SU-DHL-6 (cell line): Measurements from ENCODE around the gene KAZN.

Source experiments
- H2AFZ ChIP-seq: fragments of 200-600 bp; sonication (generic); 2 replicates; pipeline ENCODE4 v1.6.1; 2014; ENCODE audit warnings: low read depth, mild to moderate bottlenecking, moderate library complexity, mixed read lengths, antibody characterized with exemption, low read length; ENCODE audit not compliant: severe bottlenecking
- H3F3A ChIP-seq: fragments of 200-600 bp; shearing (Covaris generic); 2 replicates; pipeline ENCODE4 v1.6.0; 2016; ENCODE audit warnings: antibody characterized with exemption, mild to moderate bottlenecking; ENCODE audit not compliant: insufficient read depth
- H3K27ac ChIP-seq: fragments of 200-600 bp; sonication (generic); 2 replicates; pipeline ENCODE4 v1.5.1; 2016; ENCODE audit warnings: low read depth, mild to moderate bottlenecking, low read length, moderate library complexity, mixed read lengths
- H3K27me3 ChIP-seq: fragments of 200-600 bp; sonication (generic), shearing (Covaris generic); 2 replicates; pipeline ENCODE4 v1.6.0; 2014; ENCODE audit warnings: mild to moderate bottlenecking, low read length
- H3K36me3 ChIP-seq: fragments of 200-600 bp; sonication (generic); 2 replicates; pipeline ENCODE4 v1.6.1; 2014; ENCODE audit warnings: mild to moderate bottlenecking, low read length, mixed read lengths
- H3K4me2 ChIP-seq: fragments of 300-600, 200-600 bp; shearing (Covaris generic), sonication (generic); 2 replicates; pipeline ENCODE4 v1.6.0; 2014; ENCODE audit warnings: low read length, low read depth, mild to moderate bottlenecking; ENCODE audit not compliant: poor library complexity, severe bottlenecking
- H3K4me3 ChIP-seq: fragments of 200-600 bp; sonication (generic); 2 replicates; pipeline ENCODE4 v1.5.1; 2014; ENCODE audit warnings: antibody characterized with exemption, low read length, mild to moderate bottlenecking, mixed read lengths; ENCODE audit not compliant: insufficient read depth, poor library complexity, severe bottlenecking
- H3K79me2 ChIP-seq: fragments of 200-600 bp; sonication (generic); 2 replicates; pipeline ENCODE4 v1.6.1; 2014; ENCODE audit warnings: mild to moderate bottlenecking, low read length, moderate library complexity; ENCODE audit not compliant: insufficient read depth
- H3K9ac ChIP-seq: fragments of 200-600 bp; sonication (generic); 2 replicates; pipeline ENCODE4 v1.7.0; 2014; ENCODE audit warnings: mild to moderate bottlenecking, low read length
- H3K9me2 ChIP-seq: fragments of 200-600 bp; sonication (generic); replicated peaks from 2 replicates; pipeline ENCODE4 v1.6.1; 2014; ENCODE audit warnings: low read length; ENCODE audit not compliant: insufficient read depth
- H3K9me3 ChIP-seq: fragments of 200-600 bp; sonication (generic); 2 replicates; pipeline ENCODE4 v1.6.1; 2014; ENCODE audit warnings: low read length, mixed read lengths; ENCODE audit not compliant: insufficient read depth
- H4K20me1 ChIP-seq: fragments of 200-600 bp; sonication (generic); 2 replicates; pipeline ENCODE4 v1.6.1; 2014; ENCODE audit warnings: low read depth, mild to moderate bottlenecking, antibody characterized with exemption, low read length, moderate library complexity, mixed read lengths
- CTCF ChIP-seq: fragments of 200-600 bp; sonication (generic); IDR thresholded peaks from one replicate; pipeline ENCODE4 v1.5.1; 2017; ENCODE audit warnings: antibody characterized with exemption, mild to moderate bottlenecking, low read length, moderate library complexity; ENCODE audit not compliant: insufficient read depth, poor library complexity, severe bottlenecking
- EZH2phosphoT487 ChIP-seq: fragments of 200-600 bp; sonication (generic), shearing (Covaris generic); conservative IDR thresholded peaks from 2 replicates; pipeline ENCODE4 v1.6.1; 2018; ENCODE audit warnings: mild to moderate bottlenecking, antibody characterized with exemption, low read length, moderate library complexity, mixed read lengths

KAZN gene

GRCh38 chr1:14607295-14607694, 8.8 kb downstream of the KAZN start:
- no peaks in the 10 kb centered on the region for H3K36me3 ChIP-seq
- no peak for TF ChIP-seq EZH2phosphoT487
- TF ChIP-seq CTCF: no peak
- H3K79me2 ChIP-seq: no peaks in the 10 kb centered on the region
- no peaks in the 10 kb centered on the region for H3K9me2 ChIP-seq
- no peaks in the 10 kb centered on the region for H3K27me3 ChIP-seq
- no peaks in the 10 kb centered on the region for H3F3A ChIP-seq
- H3K27ac ChIP-seq: no peak overlapping the region
- H2AFZ ChIP-seq: no peak overlapping the region
- H3K4me2 ChIP-seq: no peak overlapping the region
- no peak overlapping the region for H3K4me3 ChIP-seq
- no peaks in the 10 kb centered on the region for H4K20me1 ChIP-seq
- H3K9ac ChIP-seq: no peak overlapping the region
- H3K9me3 ChIP-seq: no peaks in the 10 kb centered on the region

GRCh38 chr1:14608308-14608707, 9.8 kb downstream of the KAZN start:
- H4K20me1 ChIP-seq: no peaks in the 10 kb centered on the region
- no peaks in the 10 kb centered on the region for H3K27me3 ChIP-seq
- no peak overlapping the region for H3K27ac ChIP-seq
- no peaks in the 10 kb centered on the region for H3K9me3 ChIP-seq
- H3K4me3 ChIP-seq: no peak overlapping the region
- no peaks in the 10 kb centered on the region for H3F3A ChIP-seq
- H3K79me2 ChIP-seq: no peaks in the 10 kb centered on the region
- H3K4me2 ChIP-seq: no peak overlapping the region
- H2AFZ ChIP-seq: no peak overlapping the region
- no peak overlapping the region for H3K9ac ChIP-seq
- no peak for TF ChIP-seq CTCF
- no peak for TF ChIP-seq EZH2phosphoT487
- H3K36me3 ChIP-seq: no peaks in the 10 kb centered on the region
- no peaks in the 10 kb centered on the region for H3K9me2 ChIP-seq

- no peaks in the 10 kb centered on the region for H3F3A ChIP-seq
- TF ChIP-seq CTCF: no peak
- TF ChIP-seq EZH2phosphoT487: no peak
- H3K4me2 ChIP-seq: no peak overlapping the region
- no peak overlapping the region for H3K4me3 ChIP-seq
- H3K9me3 ChIP-seq: no peaks in the 10 kb centered on the region
- no peaks in the 10 kb centered on the region for H3K27me3 ChIP-seq
- no peak overlapping the region for H3K27ac ChIP-seq
- H4K20me1 ChIP-seq: no peaks in the 10 kb centered on the region
- H3K9ac ChIP-seq: no peak overlapping the region
- no peaks in the 10 kb centered on the region for H3K36me3 ChIP-seq
- no peak overlapping the region for H2AFZ ChIP-seq
- H3K9me2 ChIP-seq: no peaks in the 10 kb centered on the region
- H3K79me2 ChIP-seq: no peaks in the 10 kb centered on the region
Measured at GRCh38 chr1:14610761-14611160, 12.3 kb downstream of the KAZN start.
